Choroid plexus epithelial cell (primary cell): ENCODE results near the gene EFHC1.

Experiments used
- DNase-seq: peaks from one replicate; pipeline ENCODE4 v3.0.0-alpha.2; 2010; ENCODE audit warnings: low read depth
- H3K4me3 ChIP-seq: 2 replicates; pipeline ENCODE4 v1.5.1; 2011; ENCODE audit warnings: low read depth, mild to moderate bottlenecking, control low read depth, low read length, moderate library complexity
- CTCF ChIP-seq: conservative IDR thresholded peaks from 2 replicates; pipeline ENCODE4 v1.5.1; 2011; ENCODE audit warnings: low read depth, mild to moderate bottlenecking, control low read depth, inconsistent platforms, low read length, moderate library complexity

The EFHC1 gene

GRCh38 chr6:52566853-52567279 is 146.7 kb downstream of the EFHC1 start:
- DNase-seq, result peak; percentile 99
- no peak for TF ChIP-seq CTCF
- no peak overlapping the region for H3K4me3 ChIP-seq

GRCh38 chr6:52568320-52568719 is 148.2 kb downstream of the EFHC1 start:
- no peak for TF ChIP-seq CTCF
- H3K4me3 ChIP-seq, result no peak overlapping the region
- peak; percentile 12 for DNase-seq

GRCh38 chr6:52570291-52570700 is 150.2 kb downstream of the EFHC1 start:
- H3K4me3 ChIP-seq, result no peak overlapping the region
- no peak for DNase-seq
- TF ChIP-seq CTCF, result no peak

GRCh38 chr6:52571099-52571755 is 151.1 kb downstream of the EFHC1 start:
- H3K4me3 ChIP-seq, result no peak overlapping the region
- DNase-seq, result no peak
- TF ChIP-seq CTCF, result no peak

GRCh38 chr6:52572536-52572935 is 152.4 kb downstream of the EFHC1 start:
- H3K4me3 ChIP-seq, result peak overlapping the region; percentile 99
- no peak for DNase-seq
- TF ChIP-seq CTCF, result no peak

GRCh38 chr6:52573295-52573694 is 153.2 kb downstream of the EFHC1 start:
- peak; percentile 60 for DNase-seq
- peak; percentile 37 for TF ChIP-seq CTCF
- peak overlapping the region; percentile 99 for H3K4me3 ChIP-seq
